ENCODE results near the gene RMRP. TPM values are rescaled to one million over a fixed set of nuclear protein-coding genes. Genes with fewer than 3 reads are reported as not detected.

Gene RMRP
- total RNA-seq, 2 donors from 2014 or later = 17,358 to 20,060 TPM

GRCh38 chr9:35705372-35705771 is 47.6 kb upstream of the RMRP start:
- no peaks in the 10 kb centered on the region for H3K9me3 Mint-ChIP-seq
- DNase-seq = no peak
- H3K4me3 Mint-ChIP-seq = no peak overlapping the region
- H3K9me3 ChIP-seq (ENCODE audit: control insufficient read depth, low read length) = no peaks in the 10 kb centered on the region
- TF ChIP-seq CTCF (conservative IDR thresholded peaks at IDR 0.05) = no peak
- no peaks in the 10 kb centered on the region for H3K4me1 ChIP-seq (ENCODE audit: control insufficient read depth, insufficient read depth, low read length)
- no peak overlapping the region for H3K4me3 ChIP-seq (ENCODE audit: low read length)
- H3K27ac Mint-ChIP-seq = no peak overlapping the region
- H3K27me3 Mint-ChIP-seq (ENCODE audit: insufficient read depth) = no peaks in the 10 kb centered on the region
- H3K36me3 ChIP-seq (ENCODE audit: control insufficient read depth, insufficient read depth, low read length) = peaks cover 88% of the 10 kb centered on the region
- H3K27me3 ChIP-seq (ENCODE audit: control insufficient read depth, insufficient read depth, low read length, poor library complexity, severe bottlenecking) = no peaks in the 10 kb centered on the region
- no peak overlapping the region for H3K9ac ChIP-seq (ENCODE audit: extremely low read depth, low read length, poor library complexity, severe bottlenecking)
- H3K27ac ChIP-seq (ENCODE audit: low read depth, low read length) = no peak overlapping the region
- 83 to 91% methylated on average over 7 to 8 of the region's 8 CpGs for WGBS, 2 experiments (ENCODE audit: insufficient coverage in 1 of 2, insufficient read length in 1 of 2)
- peaks cover 68% of the 10 kb centered on the region for H3K36me3 Mint-ChIP-seq (ENCODE audit: low read depth)
- H3K4me1 Mint-ChIP-seq = no peaks in the 10 kb centered on the region

- Histone ChIP-seq H3K36me3 (ENCODE audit: control insufficient read depth, insufficient read depth, low read length) (peaks cover 94% of the 10 kb centered on the region), H3K27ac (ENCODE audit: low read depth, low read length) (no peak overlapping the region), H3K27me3 (ENCODE audit: control insufficient read depth, insufficient read depth, low read length, poor library complexity, severe bottlenecking) (no peaks in the 10 kb centered on the region), H3K4me1 (ENCODE audit: control insufficient read depth, insufficient read depth, low read length) (no peaks in the 10 kb centered on the region), H3K9me3 (ENCODE audit: control insufficient read depth, low read length) (no peaks in the 10 kb centered on the region), H3K4me3 (ENCODE audit: low read length) (no peak overlapping the region), H3K9ac (ENCODE audit: extremely low read depth, low read length, poor library complexity, severe bottlenecking) (no peak overlapping the region)
- DNase-seq = no peak
- Mint-ChIP-seq H3K4me3 (no peak overlapping the region), H3K9me3 (no peaks in the 10 kb centered on the region), H3K27ac (no peak overlapping the region), H3K27me3 (ENCODE audit: insufficient read depth) (no peaks in the 10 kb centered on the region), H3K36me3 (ENCODE audit: low read depth) (peaks cover 61% of the 10 kb centered on the region), H3K4me1 (no peaks in the 10 kb centered on the region)
- no peak for TF ChIP-seq CTCF (conservative IDR thresholded peaks at IDR 0.05)
- 93 to 94% methylated on average over 20 to 26 of the region's 26 CpGs for WGBS, 2 experiments (ENCODE audit: insufficient coverage in 1 of 2, insufficient read length in 1 of 2)
Measured at GRCh38 chr9:35703906-35704672, 46.3 kb upstream of the RMRP start.

- no peaks in the 10 kb centered on the region for H3K27me3 Mint-ChIP-seq (ENCODE audit: insufficient read depth)
- no peak overlapping the region for H3K9ac ChIP-seq (ENCODE audit: extremely low read depth, low read length, poor library complexity, severe bottlenecking)
- H3K27me3 ChIP-seq (ENCODE audit: control insufficient read depth, insufficient read depth, low read length, poor library complexity, severe bottlenecking) = no peaks in the 10 kb centered on the region
- H3K27ac Mint-ChIP-seq = no peak overlapping the region
- H3K36me3 ChIP-seq (ENCODE audit: control insufficient read depth, insufficient read depth, low read length) = peaks cover 94% of the 10 kb centered on the region
- WGBS, 2 experiments (ENCODE audit: insufficient coverage in 1 of 2, insufficient read length in 1 of 2) = 92 to 95% methylated on average over 7 of the region's 7 CpGs
- H3K36me3 Mint-ChIP-seq (ENCODE audit: low read depth) = peaks cover 51% of the 10 kb centered on the region
- H3K4me3 ChIP-seq (ENCODE audit: low read length) = no peak overlapping the region
- no peak overlapping the region for H3K27ac ChIP-seq (ENCODE audit: low read depth, low read length)
- H3K4me3 Mint-ChIP-seq = no peak overlapping the region
- H3K9me3 ChIP-seq (ENCODE audit: control insufficient read depth, low read length) = no peaks in the 10 kb centered on the region
- no peaks in the 10 kb centered on the region for H3K4me1 Mint-ChIP-seq
- TF ChIP-seq CTCF (conservative IDR thresholded peaks at IDR 0.05) = no peak
- no peaks in the 10 kb centered on the region for H3K9me3 Mint-ChIP-seq
- H3K4me1 ChIP-seq (ENCODE audit: control insufficient read depth, insufficient read depth, low read length) = no peaks in the 10 kb centered on the region
- DNase-seq = no peak
Measured at GRCh38 chr9:35702696-35703095, 44.9 kb upstream of the RMRP start.

Measured in endodermal cell (in vitro differentiated cells).